H1 (cell line): Measurements from ENCODE around the gene CDC45. TPM values are rescaled to one million over a fixed set of nuclear protein-coding genes. Genes with fewer than 3 reads are reported as not detected.

Source experiments
- BCL11A ChIP-seq, 2 experiments: IDR thresholded peaks; one replicate each; pipeline ENCODE4 v1.6.1; 2011; ENCODE audit warnings: low read depth in 2 of 2, low read length in 2 of 2, mild to moderate bottlenecking in 2 of 2
- CHD1 ChIP-seq: IDR thresholded peaks from 2 replicates; pipeline ENCODE4 v1.6.1; 2012; ENCODE audit warnings: low read depth, low read length, improper control_type of control experiment
- CHD7 ChIP-seq: fragments of 300-600 bp; sonication (generic); IDR thresholded peaks from 2 replicates; pipeline ENCODE4 v1.7.1; 2012; ENCODE audit warnings: low read length, moderate library complexity, mild to moderate bottlenecking, inconsistent platforms; ENCODE audit not compliant: insufficient replicate concordance
- CTBP2 ChIP-seq: IDR thresholded peaks from 2 replicates; pipeline ENCODE4 v1.7.0; 2011; ENCODE audit warnings: borderline replicate concordance, mild to moderate bottlenecking, moderate library complexity, mixed read lengths, low read length; ENCODE audit not compliant: insufficient read depth, insufficient read length
- KDM5A ChIP-seq: fragments of 200-600 bp; IDR thresholded peaks from 2 replicates; pipeline ENCODE4 v1.7.1; 2012; ENCODE audit warnings: mild to moderate bottlenecking, low read length, inconsistent platforms, mixed read lengths
- MAX ChIP-seq: IDR thresholded peaks from 2 replicates; pipeline ENCODE4 v1.6.1; 2012; ENCODE audit warnings: inconsistent platforms
- SIRT6 ChIP-seq: IDR thresholded peaks from one replicate; pipeline ENCODE4 v1.7.1; 2012; ENCODE audit warnings: low read length, inconsistent platforms
- SIX5 ChIP-seq: IDR thresholded peaks from 2 replicates; pipeline ENCODE4 v1.6.1; 2011; ENCODE audit warnings: mild to moderate bottlenecking, low read depth, low read length
- TBP ChIP-seq: IDR thresholded peaks from 2 replicates; pipeline ENCODE4 v1.6.1; 2011; ENCODE audit warnings: low read depth, low read length, improper control_type of control experiment
- YY1 ChIP-seq: IDR thresholded peaks from 2 replicates; pipeline ENCODE4 v1.6.1; 2011; ENCODE audit warnings: low read depth, mild to moderate bottlenecking, low read length
- polyA plus RNA-seq, 7 experiments: library from polyadenylated mRNA; depleted of rRNA in 3 of 7; stranded (reverse) in 5 of 7; unstranded in 2 of 7; fragments of >200 nt in 5 of 7; fragments of 200-250 nt in 2 of 7; gene quantifications; 1 replicate in 5 of 7; 2 replicates in 1 of 7; 4 replicates in 1 of 7; pipeline versions ENCODE4 v1.2.1 to v1.2.3, GENCODE V29; 2011 to 2013; ENCODE audit warnings: missing spikeins in 2 of 7, mixed read lengths in 2 of 7
- total RNA-seq: library from RNA; stranded (reverse); fragmentation: NEBNext Ultra II Directional; extraction: Animal tissue kit (Norgen Biotek cat#: 25700); gene quantifications from 2 replicates; pipeline ENCODE4 v1.2.1, GENCODE V29; 2021

CDC45 gene
- total and polyA plus RNA-seq, 2 of the 8 experiments (the other 6 are each of a cell fraction or from before 2014, with no cell fraction given), result 31.9 to 37.7 TPM

GRCh38 chr22:19525116-19525660 lies 45.5 kb downstream of the CDC45 start (continued):
- no peak for TF ChIP-seq CHD7
- no peak for TF ChIP-seq CHD1
- TF ChIP-seq SIX5, result no peak
- TF ChIP-seq CTBP2, result no peak
- TF ChIP-seq TBP, result no peak
- TF ChIP-seq KDM5A, result no peak
- no peak for TF ChIP-seq YY1
- TF ChIP-seq BCL11A (IDR thresholded peaks at IDR 0.05; ENCODE audit: low read depth in 2 of 2, low read length in 2 of 2), result no peak
- no peak for TF ChIP-seq MAX
- TF ChIP-seq SIRT6, result no peak
